ENCODE data around the gene WFIKKN2.

Gene WFIKKN2

DNA sequence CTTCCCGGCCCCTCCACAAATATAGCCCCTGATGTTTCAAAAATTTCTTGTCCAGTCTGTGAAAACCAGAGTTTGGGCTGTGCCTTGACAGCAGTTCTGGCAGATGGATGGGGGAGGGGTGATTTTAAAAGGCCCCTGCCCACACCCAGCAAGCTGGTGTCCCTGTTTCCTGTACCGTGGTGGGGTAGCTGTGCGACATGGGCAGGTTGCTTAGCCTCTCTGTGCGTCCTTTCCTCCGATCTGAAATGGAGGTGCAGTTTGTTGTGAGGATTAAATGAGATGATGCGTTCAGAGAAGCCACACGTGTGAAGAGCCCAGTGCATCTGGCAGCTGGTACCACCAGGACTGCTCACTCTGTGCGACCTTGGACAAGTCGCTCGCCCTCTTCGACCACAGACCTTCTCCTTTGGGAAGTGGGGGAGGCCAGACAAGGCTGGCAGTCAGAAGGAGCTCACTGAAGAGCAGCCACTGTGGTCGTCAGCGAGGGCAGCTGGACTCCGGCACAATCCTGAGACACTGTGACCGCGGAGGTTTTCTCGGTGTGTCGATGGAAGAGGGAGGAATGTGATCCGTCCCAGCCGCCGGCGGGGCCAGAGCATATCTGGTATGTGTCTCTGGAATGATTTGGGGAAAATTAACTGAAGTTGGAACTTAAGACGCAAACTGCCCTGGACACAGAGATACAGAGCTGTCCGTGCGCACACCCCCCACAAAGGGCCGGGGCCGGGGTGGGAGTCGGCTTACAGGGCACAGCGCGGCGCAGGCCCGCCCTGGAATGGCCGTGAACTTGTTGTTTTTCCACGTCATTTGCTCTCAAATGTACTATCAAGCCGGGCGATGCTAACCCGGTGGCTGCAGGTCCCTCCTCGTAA lies 721 bp upstream of the WFIKKN2 start:
- TF ChIP-seq CTCF (IDR thresholded peaks at IDR 0.05; ENCODE audit: low read depth, low read length): no peak
- H3K4me3 ChIP-seq (ENCODE audit: low read depth, low read length): no peak overlapping the region

DNA sequence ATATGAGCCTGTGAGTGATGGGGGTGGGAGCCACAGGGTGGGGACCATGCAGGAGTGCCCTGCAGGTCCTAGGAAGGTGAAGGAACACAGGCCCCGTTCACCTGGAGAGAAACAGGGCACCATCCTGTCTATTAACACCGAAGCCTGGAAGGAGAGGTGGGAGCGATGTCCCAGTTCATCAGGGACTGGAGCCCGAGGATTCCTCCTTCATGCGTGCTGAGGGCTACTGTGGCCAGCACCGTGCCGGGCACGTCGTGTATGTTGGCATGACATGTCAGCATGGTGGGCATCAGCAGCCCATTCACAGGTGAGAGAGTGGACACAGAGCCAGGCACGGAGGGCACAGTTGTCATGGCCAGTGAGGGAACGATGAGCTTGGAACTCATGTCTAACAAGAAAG lies 1.4 kb downstream of the WFIKKN2 start:
- no peak overlapping the region for H3K4me3 ChIP-seq (ENCODE audit: low read depth, low read length)
- no peak for TF ChIP-seq CTCF (IDR thresholded peaks at IDR 0.05; ENCODE audit: low read depth, low read length)

- TF ChIP-seq CTCF (IDR thresholded peaks at IDR 0.05; ENCODE audit: low read depth, low read length): no peak
- H3K4me3 ChIP-seq (ENCODE audit: low read depth, low read length): no peak overlapping the region
Measured at GRCh38 chr17:50837286-50837979, 2.0 kb downstream of the WFIKKN2 start.

- no peak for TF ChIP-seq CTCF (IDR thresholded peaks at IDR 0.05; ENCODE audit: low read depth, low read length)
- no peak overlapping the region for H3K4me3 ChIP-seq (ENCODE audit: low read depth, low read length)
Measured at GRCh38 chr17:50837980-50838954, 2.9 kb downstream of the WFIKKN2 start.

DNA sequence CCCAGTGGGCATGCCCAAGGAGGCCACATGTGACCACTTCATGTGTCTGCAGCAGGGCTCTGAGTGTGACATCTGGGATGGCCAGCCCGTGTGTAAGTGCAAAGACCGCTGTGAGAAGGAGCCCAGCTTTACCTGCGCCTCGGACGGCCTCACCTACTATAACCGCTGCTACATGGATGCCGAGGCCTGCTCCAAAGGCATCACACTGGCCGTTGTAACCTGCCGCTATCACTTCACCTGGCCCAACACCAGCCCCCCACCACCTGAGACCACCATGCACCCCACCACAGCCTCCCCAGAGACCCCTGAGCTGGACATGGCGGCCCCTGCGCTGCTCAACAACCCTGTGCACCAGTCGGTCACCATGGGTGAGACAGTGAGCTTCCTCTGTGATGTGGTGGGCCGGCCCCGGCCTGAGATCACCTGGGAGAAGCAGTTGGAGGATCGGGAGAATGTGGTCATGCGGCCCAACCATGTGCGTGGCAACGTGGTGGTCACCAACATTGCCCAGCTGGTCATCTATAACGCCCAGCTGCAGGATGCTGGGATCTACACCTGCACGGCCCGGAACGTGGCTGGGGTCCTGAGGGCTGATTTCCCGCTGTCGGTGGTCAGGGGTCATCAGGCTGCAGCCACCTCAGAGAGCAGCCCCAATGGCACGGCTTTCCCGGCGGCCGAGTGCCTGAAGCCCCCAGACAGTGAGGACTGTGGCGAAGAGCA lies 4.4 kb downstream of the WFIKKN2 start:
- H3K4me3 ChIP-seq (ENCODE audit: low read depth, low read length): no peak overlapping the region
- TF ChIP-seq CTCF (IDR thresholded peaks at IDR 0.05; ENCODE audit: low read depth, low read length): no peak

DNA sequence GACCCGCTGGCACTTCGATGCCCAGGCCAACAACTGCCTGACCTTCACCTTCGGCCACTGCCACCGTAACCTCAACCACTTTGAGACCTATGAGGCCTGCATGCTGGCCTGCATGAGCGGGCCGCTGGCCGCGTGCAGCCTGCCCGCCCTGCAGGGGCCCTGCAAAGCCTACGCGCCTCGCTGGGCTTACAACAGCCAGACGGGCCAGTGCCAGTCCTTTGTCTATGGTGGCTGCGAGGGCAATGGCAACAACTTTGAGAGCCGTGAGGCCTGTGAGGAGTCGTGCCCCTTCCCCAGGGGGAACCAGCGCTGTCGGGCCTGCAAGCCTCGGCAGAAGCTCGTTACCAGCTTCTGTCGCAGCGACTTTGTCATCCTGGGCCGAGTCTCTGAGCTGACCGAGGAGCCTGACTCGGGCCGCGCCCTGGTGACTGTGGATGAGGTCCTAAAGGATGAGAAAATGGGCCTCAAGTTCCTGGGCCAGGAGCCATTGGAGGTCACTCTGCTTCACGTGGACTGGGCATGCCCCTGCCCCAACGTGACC lies 5.0 kb downstream of the WFIKKN2 start:
- no peak for TF ChIP-seq CTCF (IDR thresholded peaks at IDR 0.05; ENCODE audit: low read depth, low read length)
- no peak overlapping the region for H3K4me3 ChIP-seq (ENCODE audit: low read depth, low read length)
